GM12878 (cell line): Measurements from ENCODE around the gene DCAF17. TPM values are rescaled to one million over a fixed set of nuclear protein-coding genes. Genes with fewer than 3 reads are reported as not detected.
A peak's percentile ranks its signal among the peaks of the same experiment; 100 is the strongest.

Source experiments
- BCLAF1 ChIP-seq: fragments of 450-650 bp; IDR thresholded peaks from 2 replicates; pipeline ENCODE4 v1.6.1; 2017; ENCODE audit warnings: antibody characterized with exemption, mild to moderate bottlenecking, moderate library complexity
- CBFB ChIP-seq: IDR thresholded peaks from 2 replicates; pipeline ENCODE4 v1.6.1; 2016; ENCODE audit warnings: antibody characterized with exemption, low read depth
- CREB1 ChIP-seq: IDR thresholded peaks from 2 replicates; pipeline ENCODE4 v1.6.1; 2012; ENCODE audit warnings: low read depth, mild to moderate bottlenecking, inconsistent platforms
- ELK1 ChIP-seq: IDR thresholded peaks from 2 replicates; pipeline ENCODE4 v1.6.1; 2012; ENCODE audit warnings: low read depth, low read length, improper control_type of control experiment
- EZH2 ChIP-seq: IDR thresholded peaks from 2 replicates; pipeline ENCODE4 v1.6.1; 2012; ENCODE audit warnings: low read depth, mild to moderate bottlenecking, control low read depth, inconsistent platforms, low read length, borderline replicate concordance; ENCODE audit not compliant: control insufficient read depth
- FOS ChIP-seq: IDR thresholded peaks from 3 replicates; pipeline ENCODE4 v1.6.1; 2011; ENCODE audit warnings: borderline replicate concordance; ENCODE audit not compliant: insufficient read length; ENCODE audit errors: extremely low read depth
- FOXK2 ChIP-seq: fragments of 450-650 bp; IDR thresholded peaks from 2 replicates; pipeline ENCODE4 v1.6.1; 2017; ENCODE audit warnings: mild to moderate bottlenecking, moderate library complexity
- GABPA ChIP-seq: IDR thresholded peaks from 2 replicates; pipeline ENCODE4 v1.6.1; 2014; ENCODE audit warnings: antibody characterized with exemption, low read depth, mild to moderate bottlenecking, inconsistent platforms
- HDAC2 ChIP-seq: fragments of 200-600 bp; sonication (generic); IDR thresholded peaks from 2 replicates; pipeline ENCODE4 v1.6.1; 2017
- IKZF1 ChIP-seq: fragments of 450-650 bp; conservative IDR thresholded peaks from 2 replicates; pipeline ENCODE4 v1.6.1; 2017; ENCODE audit warnings: antibody characterized with exemption, mild to moderate bottlenecking
- JUND ChIP-seq: IDR thresholded peaks from 2 replicates; pipeline ENCODE4 v1.6.1; 2012; ENCODE audit warnings: low read depth, mild to moderate bottlenecking, low read length, improper control_type of control experiment, moderate library complexity
- MAX ChIP-seq: IDR thresholded peaks from 2 replicates; pipeline ENCODE4 v1.6.1; 2012; ENCODE audit warnings: low read depth, low read length, improper control_type of control experiment
- NBN ChIP-seq: fragments of 450-650 bp; IDR thresholded peaks from 2 replicates; pipeline ENCODE4 v1.6.1; 2016
- NFYB ChIP-seq: IDR thresholded peaks from 2 replicates; pipeline ENCODE4 v1.6.1; 2011; ENCODE audit warnings: low read depth, mild to moderate bottlenecking, low read length, improper control_type of control experiment, moderate library complexity; ENCODE audit not compliant: insufficient read depth
- NRF1 ChIP-seq: conservative IDR thresholded peaks from 2 replicates; pipeline ENCODE4 v1.6.1; 2011; ENCODE audit warnings: mild to moderate bottlenecking, low read depth, low read length, improper control_type of control experiment
- PAX8 ChIP-seq: fragments of 450-650 bp; IDR thresholded peaks from 2 replicates; pipeline ENCODE4 v1.6.1; 2017; ENCODE audit warnings: mild to moderate bottlenecking, moderate library complexity
- POLR2A ChIP-seq: IDR thresholded peaks from 2 replicates; pipeline ENCODE4 v1.6.1; 2011; ENCODE audit warnings: low read depth, mild to moderate bottlenecking, low read length
- POU2F2 ChIP-seq: IDR thresholded peaks from 3 replicates; pipeline ENCODE4 v1.6.1; 2011; ENCODE audit warnings: low read depth, mild to moderate bottlenecking, low read length, borderline replicate concordance
- RAD51 ChIP-seq: fragments of 450-650 bp; IDR thresholded peaks from 2 replicates; pipeline ENCODE4 v1.6.1; 2016; ENCODE audit warnings: moderate library complexity, mild to moderate bottlenecking, inconsistent platforms
- RB1 ChIP-seq: fragments of 450-650 bp; formaldehyde crosslinking; IDR thresholded peaks from 2 replicates; pipeline ENCODE4 v1.6.1; 2017; ENCODE audit warnings: mild to moderate bottlenecking, borderline replicate concordance
- SMC3 ChIP-seq: IDR thresholded peaks from 2 replicates; pipeline ENCODE4 v1.6.1; 2011; ENCODE audit warnings: low read length, improper control_type of control experiment, borderline replicate concordance
- SPI1 ChIP-seq: IDR thresholded peaks from 2 replicates; pipeline ENCODE4 v1.6.1; 2011; ENCODE audit warnings: low read depth, mild to moderate bottlenecking, low read length, moderate library complexity, borderline replicate concordance; ENCODE audit not compliant: insufficient read depth
- SUPT20H ChIP-seq: IDR thresholded peaks from 2 replicates; pipeline ENCODE4 v1.6.1; 2011; ENCODE audit warnings: low read depth, mild to moderate bottlenecking, low read length, moderate library complexity, borderline replicate concordance; ENCODE audit not compliant: control insufficient read depth
- TBL1XR1 ChIP-seq: IDR thresholded peaks from 2 replicates; pipeline ENCODE4 v1.6.1; 2012; ENCODE audit warnings: low read depth, low read length, improper control_type of control experiment
- TCF3 ChIP-seq: IDR thresholded peaks from 2 replicates; pipeline ENCODE4 v1.6.1; 2012; ENCODE audit warnings: low read depth, mild to moderate bottlenecking, low read length, borderline replicate concordance; ENCODE audit not compliant: insufficient read depth
- WRNIP1 ChIP-seq: IDR thresholded peaks from 2 replicates; pipeline ENCODE4 v1.6.1; 2011; ENCODE audit warnings: low read depth, low read length, improper control_type of control experiment, borderline replicate concordance
- YY1 ChIP-seq: IDR thresholded peaks from 2 replicates; pipeline ENCODE4 v1.6.1; 2011; ENCODE audit warnings: low read depth, mild to moderate bottlenecking, low read length
- ZBTB11 ChIP-seq: fragments of 450-650 bp; formaldehyde crosslinking; IDR thresholded peaks from 2 replicates; pipeline ENCODE4 v1.5.0; 2022; ENCODE audit warnings: mild to moderate bottlenecking, missing genetic modification characterization
- polyA plus RNA-seq, 11 experiments: library from polyadenylated mRNA; depleted of rRNA in 4 of 11; unstranded in 6 of 11; stranded (reverse) in 5 of 11; fragments of >200 nt; fragmentation: Nextera tagmentation in 4 of 11; fragmentation: Illumina TruSeq in 1 of 11; extraction: Ambion mirVana in 4 of 11; extraction: Trizol in 1 of 11; gene quantifications; 1 replicate in 1 of 11; 2 replicates in 10 of 11; pipeline versions ENCODE4 v1.2.1 to v1.2.3, GENCODE V29; 2011 to 2016; ENCODE audit warnings: inconsistent platforms in 2 of 11, missing spikeins in 2 of 11, low read depth in 1 of 11
- total RNA-seq, 4 experiments: library from RNA; depleted of rRNA in 3 of 4; stranded (reverse); fragments of >200 nt in 3 of 4; fragmentation: Illumina TruSeq in 1 of 4; extraction: Trizol in 1 of 4; gene quantifications; 2 replicates each; pipeline versions ENCODE4 v1.2.1 to v1.2.3, GENCODE V29; 2013 to 2021

Gene DCAF17
- total and polyA plus RNA-seq, 10 of the 15 experiments (the other 5 are each of a cell fraction or from before 2014, with no cell fraction given): 5.2 to 32.9 (median 23.4) TPM

GRCh38 chr2:171433763-171434012 is 338 bp upstream of the DCAF17 start, which contains the start of gene METTL8 (continued):
- TF ChIP-seq BCLAF1 (no peak), MAX (no peak), NBN (no peak), ELK1 (no peak), CBFB (no peak), POU2F2 (peak; percentile 60), RAD51 (no peak), TCF3 (peak; percentile 73; the same call in 1 of the 2 replicates), WRNIP1 (no peak), FOXK2 (no peak), CREB1 (no peak), NFYB (no peak), JUND (no peak), IKZF1 (no peak), GABPA (no peak), SPI1 (no peak), ZBTB11 (CRISPR knock-in tag) (no peak), FOS (no peak), RB1 (no peak), HDAC2 (no peak), POLR2A (peak; percentile 80), EZH2 (no peak), NRF1 (no peak), PAX8 (no peak), YY1 (no peak; the same call in 1 of the 2 replicates), SMC3 (no peak), TBL1XR1 (no peak), SUPT20H (no peak)
